K562 (cell line): Measurements from ENCODE around the gene PTPN1. TPM values are rescaled to one million over a fixed set of nuclear protein-coding genes. Genes with fewer than 3 reads are reported as not detected.

Experiments
- ARNT ChIP-seq, 2 experiments: fragments of 450-650 bp; IDR thresholded peaks; 2 replicates each; pipeline ENCODE4 v1.6.1; 2016; ENCODE audit warnings: mild to moderate bottlenecking in 1 of 2
- FOSL1 ChIP-seq: fragments of 200-800 bp; sonication (Bioruptor generic); conservative IDR thresholded peaks from 2 replicates; pipeline ENCODE4 v1.6.1; 2016; ENCODE audit warnings: missing genetic modification characterization, missing compliant biosample characterization
- HDAC6 ChIP-seq: IDR thresholded peaks from 2 replicates; pipeline ENCODE4 v1.6.1; 2012; ENCODE audit warnings: low read depth, mild to moderate bottlenecking, control low read depth, inconsistent platforms, low read length, moderate library complexity
- NFE2L1 ChIP-seq: fragments of 450-650 bp; IDR thresholded peaks from 2 replicates; pipeline ENCODE4 v1.6.1; 2016; ENCODE audit warnings: missing genetic modification characterization, low read depth, mild to moderate bottlenecking, missing compliant biosample characterization, moderate library complexity, borderline replicate concordance
- SMARCC2 ChIP-seq: fragments of 450-650 bp; IDR thresholded peaks from 2 replicates; pipeline ENCODE4 v1.6.1; 2017; ENCODE audit warnings: antibody characterized with exemption, moderate library complexity, mild to moderate bottlenecking, low read depth
- TCF3 ChIP-seq: sonication (generic); formaldehyde crosslinking; IDR thresholded peaks from 2 replicates; pipeline ENCODE4 v1.4.0; 2020; ENCODE audit warnings: mild to moderate bottlenecking, missing genetic modification reagents
- TEAD4 ChIP-seq, 2 experiments: sonication (generic) in 1 of 2; formaldehyde crosslinking in 1 of 2; IDR thresholded peaks; 2 replicates each; pipeline versions ENCODE4 v1.6.1 to v1.8.0; 2012 to 2022; ENCODE audit warnings: borderline replicate concordance in 1 of 2, inconsistent platforms in 1 of 2, low read length in 1 of 2, mild to moderate bottlenecking in 1 of 2, missing genetic modification reagents in 1 of 2
- ZNF175 ChIP-seq: fragments of 200-800 bp; sonication (Bioruptor generic); IDR thresholded peaks from 2 replicates; pipeline ENCODE4 v1.6.1; 2016; ENCODE audit warnings: low read depth, mild to moderate bottlenecking, missing genetic modification characterization, missing compliant biosample characterization
- ZNF184 ChIP-seq: sonication (generic); formaldehyde crosslinking; IDR thresholded peaks from 2 replicates; pipeline ENCODE4 v1.5.0; 2020; ENCODE audit warnings: missing genetic modification reagents
- polyA plus RNA-seq, 8 experiments: library from polyadenylated mRNA; depleted of rRNA in 4 of 8; stranded (reverse) in 5 of 8; unstranded in 3 of 8; fragments of >200 nt; fragmentation: Nextera tagmentation in 2 of 8; fragmentation: Illumina TruSeq in 1 of 8; extraction: Ambion mirVana in 2 of 8; extraction: Trizol in 1 of 8; gene quantifications; 2 replicates each; pipeline versions ENCODE4 v1.2.1 to v1.2.3, GENCODE V29; 2011 to 2014; ENCODE audit warnings: inconsistent platforms in 1 of 8, missing spikeins in 1 of 8
- total RNA-seq, 7 experiments: library from RNA; depleted of rRNA in 6 of 7; stranded (reverse); fragments of >200 nt in 6 of 7; fragmentation: Illumina TruSeq in 2 of 7; extraction: Trizol in 2 of 7; gene quantifications; 2 replicates each; pipeline versions ENCODE4 v1.2.1 to v1.2.3, GENCODE V29; 2011 to 2021; ENCODE audit warnings: low replicate concordance in 1 of 7

PTPN1 gene
- total and polyA plus RNA-seq, 9 of the 15 experiments (the other 6 are each of a cell fraction or from before 2014, with no cell fraction given): 11.0 to 85.3 (median 54.0) TPM

- 0 out of 2 replicates have a peak, but pooled peaks have one; percentile 24 for TF ChIP-seq FOSL1 (tag)
- TF ChIP-seq ARNT (IDR thresholded peaks at IDR 0.05): no peak
- TF ChIP-seq TEAD4 (IDR thresholded peaks at IDR 0.05; ENCODE audit: low read length): peak; percentile 29; the same call in 1 of the 2 replicates
- TF ChIP-seq TEAD4 (CRISPR knock-in tag; IDR thresholded peaks at IDR 0.05; ENCODE audit: borderline replicate concordance): no peak
- no peak for TF ChIP-seq SMARCC2
- TF ChIP-seq ZNF175 (CRISPR knock-in tag): peak; percentile 5; the same call in 1 of the 2 replicates
- no peak for TF ChIP-seq HDAC6
- 0 out of 2 replicates have a peak, but pooled peaks have one; percentile 26 for TF ChIP-seq TCF3 (CRISPR knock-in tag)
- no peak for TF ChIP-seq ZNF184 (CRISPR knock-in tag)
- no peak for TF ChIP-seq NFE2L1 (tag)
These were observed 30.7 kb downstream of the PTPN1 start (continued) for GRCh38 chr20:50540620-50541605.
